GDM1 (cell line): ENCODE data around the gene FASN.
"Not testable (repeated sequence)": the region's sequence is repeated elsewhere in the genome, so short reads cannot be mapped to it uniquely, and the experiment has no call there.

Source experiments
- DNase-seq: peaks from one replicate; lab custom pipeline; 2025; lab: John Stamatoyannopoulos, UW

FASN gene

GRCh38 chr17:82043507-82043906 is 54.5 kb downstream of the FASN start:
- no peak for DNase-seq

DNA sequence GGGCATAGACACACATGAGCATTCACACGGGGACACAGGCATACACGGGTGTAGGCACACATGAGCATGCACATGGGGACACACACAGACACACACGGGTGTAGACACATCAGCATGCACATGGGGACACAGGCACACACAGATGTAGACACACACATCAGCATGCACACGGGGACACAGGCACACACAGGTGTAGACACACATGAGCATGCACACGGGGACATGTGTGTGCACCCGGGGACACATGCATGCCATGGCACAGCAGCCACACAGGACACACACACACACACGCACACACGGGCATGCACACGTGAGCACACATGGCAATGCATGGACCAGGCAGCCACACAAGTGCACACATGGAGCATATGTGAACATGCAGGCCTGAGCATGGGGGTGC is 55.4 kb downstream of the FASN start:
- DNase-seq = no peak

- DNase-seq = no peak
Measured at GRCh38 chr17:82041144-82041814, 56.8 kb downstream of the FASN start.

DNA sequence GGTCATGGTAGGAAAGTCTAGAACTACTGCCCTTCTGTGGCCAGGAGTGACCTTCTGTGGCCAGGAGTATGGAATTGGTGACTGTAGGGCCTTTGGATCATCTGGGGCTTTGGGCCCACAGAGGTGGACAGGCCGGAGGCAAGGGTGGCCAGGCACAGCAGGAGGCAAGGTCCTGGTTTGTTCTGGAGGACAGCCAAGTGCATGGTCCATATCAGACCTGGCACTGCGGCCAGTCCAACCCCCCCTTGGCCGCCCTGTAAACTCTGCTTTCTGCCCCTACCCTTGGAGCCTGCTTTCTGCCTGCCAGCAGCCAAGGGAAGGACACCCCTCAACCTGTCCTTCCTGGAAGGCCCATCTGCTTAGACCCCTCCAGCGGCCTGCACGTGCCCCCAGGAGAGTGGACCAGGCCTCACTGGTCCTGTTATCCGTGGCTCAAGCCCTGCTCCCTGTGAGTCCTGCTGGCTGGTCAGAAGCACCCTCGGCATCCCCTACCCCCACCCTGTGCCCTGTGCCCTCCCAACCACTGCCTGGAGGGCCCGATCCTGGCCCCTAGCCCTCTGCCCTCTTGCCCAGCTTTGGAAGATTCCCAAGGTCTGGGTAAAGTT is 58.2 kb downstream of the FASN start:
- DNase-seq = no peak

- not testable (repeated sequence) for DNase-seq
Measured at GRCh38 chr17:82038796-82039409, 59.1 kb downstream of the FASN start.

- no peak for DNase-seq
Measured at GRCh38 chr17:82037889-82038195, 60.2 kb downstream of the FASN start.

DNA sequence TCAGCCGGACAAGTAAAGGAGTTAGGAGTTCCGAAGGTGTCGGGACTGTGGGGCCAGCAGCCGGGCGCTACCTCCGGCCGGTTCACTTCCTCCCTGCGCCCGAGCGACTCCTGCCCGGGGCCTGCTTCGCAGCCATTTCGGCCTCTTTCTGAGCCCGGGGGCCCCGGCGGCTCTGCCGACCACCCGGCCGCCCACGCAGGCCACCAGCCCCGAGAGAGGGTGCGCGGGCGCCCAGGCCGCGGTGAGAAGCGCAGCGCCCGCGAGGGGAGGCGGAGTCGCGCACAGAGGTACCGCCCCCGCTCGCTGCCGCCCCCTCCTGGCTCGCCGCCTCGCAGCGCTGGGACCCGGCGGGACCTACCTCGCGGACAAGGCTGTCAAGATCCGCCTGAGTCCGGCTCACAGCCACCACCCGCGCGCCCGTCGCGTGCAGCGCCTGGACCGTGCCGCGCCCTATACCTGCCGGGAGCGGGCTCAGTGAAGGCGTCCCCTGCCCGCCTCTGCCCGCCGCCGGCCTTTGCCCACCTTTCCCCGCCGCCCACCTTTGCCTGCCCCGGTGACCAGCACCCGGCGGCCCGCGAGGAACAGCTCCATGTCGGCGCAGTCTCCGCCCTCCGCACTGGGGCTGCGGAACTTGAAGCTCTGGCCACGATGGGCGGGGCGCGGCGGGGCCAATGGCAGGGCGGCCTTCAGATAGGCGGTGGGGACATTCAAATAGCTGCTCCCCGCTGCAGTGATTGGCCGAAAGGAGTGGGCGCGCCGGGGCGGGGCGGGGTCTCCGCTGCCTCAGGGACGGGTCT is 60.7 kb downstream of the FASN start, which contains the start of gene DCXR:
DCXR (minus strand) TSS at position 606 of the 797 bp plus-strand sequence; CDS start at position 591, 15 bp downstream.
- peak; percentile 92 for DNase-seq

- no peak for DNase-seq
Measured at GRCh38 chr17:82036634-82037091, 61.4 kb downstream of the FASN start.

DNA sequence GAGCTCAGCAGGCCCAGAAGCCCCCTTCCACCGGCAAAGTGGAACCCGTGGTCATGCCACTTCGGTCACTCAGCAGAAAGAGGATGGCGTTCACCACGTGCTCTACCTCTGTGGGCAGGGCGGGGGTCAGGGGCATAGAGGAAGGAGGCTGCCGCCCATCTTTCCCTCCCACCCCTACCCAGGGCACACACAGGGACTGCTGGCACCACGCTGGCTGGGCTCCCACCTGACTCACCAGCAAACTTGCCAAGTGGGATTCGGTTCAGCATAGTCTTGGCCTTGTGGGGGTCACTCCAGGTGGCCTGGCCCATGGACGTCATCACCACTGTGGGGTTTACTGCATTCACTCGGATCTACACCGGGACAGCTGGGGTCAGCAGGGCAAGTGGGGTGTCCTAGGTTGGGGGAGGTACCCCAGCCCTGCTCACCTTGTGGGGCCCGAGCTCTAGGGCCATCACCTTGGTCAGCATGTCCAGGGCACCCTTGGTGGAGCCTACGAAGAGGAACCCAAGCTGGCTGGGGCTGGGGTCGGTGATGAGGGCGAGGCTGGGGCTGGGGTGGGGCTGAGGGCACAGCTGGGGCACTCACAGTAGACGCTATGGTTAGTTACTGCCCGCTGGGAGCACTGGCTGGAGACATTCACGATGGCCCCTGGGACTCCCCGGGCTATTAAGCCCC is 61.9 kb downstream of the FASN start:
- no peak for DNase-seq

GRCh38 chr17:82035488-82035887 is 62.5 kb downstream of the FASN start:
- DNase-seq = no peak

GRCh38 chr17:82034371-82035011 is 63.5 kb downstream of the FASN start:
- DNase-seq = no peak

GRCh38 chr17:82033359-82034085 is 64.5 kb downstream of the FASN start:
- DNase-seq = no peak

GRCh38 chr17:82031885-82032627 is 66.0 kb downstream of the FASN start:
- peak; percentile 8 for DNase-seq

- peak; percentile 9 for DNase-seq
Measured at GRCh38 chr17:82031303-82031884, 66.6 kb downstream of the FASN start, which contains the start of gene RAC3. RAC3 (plus strand) TSS chr17:82031678; CDS start chr17:82031762, 84 bp downstream.

DNA sequence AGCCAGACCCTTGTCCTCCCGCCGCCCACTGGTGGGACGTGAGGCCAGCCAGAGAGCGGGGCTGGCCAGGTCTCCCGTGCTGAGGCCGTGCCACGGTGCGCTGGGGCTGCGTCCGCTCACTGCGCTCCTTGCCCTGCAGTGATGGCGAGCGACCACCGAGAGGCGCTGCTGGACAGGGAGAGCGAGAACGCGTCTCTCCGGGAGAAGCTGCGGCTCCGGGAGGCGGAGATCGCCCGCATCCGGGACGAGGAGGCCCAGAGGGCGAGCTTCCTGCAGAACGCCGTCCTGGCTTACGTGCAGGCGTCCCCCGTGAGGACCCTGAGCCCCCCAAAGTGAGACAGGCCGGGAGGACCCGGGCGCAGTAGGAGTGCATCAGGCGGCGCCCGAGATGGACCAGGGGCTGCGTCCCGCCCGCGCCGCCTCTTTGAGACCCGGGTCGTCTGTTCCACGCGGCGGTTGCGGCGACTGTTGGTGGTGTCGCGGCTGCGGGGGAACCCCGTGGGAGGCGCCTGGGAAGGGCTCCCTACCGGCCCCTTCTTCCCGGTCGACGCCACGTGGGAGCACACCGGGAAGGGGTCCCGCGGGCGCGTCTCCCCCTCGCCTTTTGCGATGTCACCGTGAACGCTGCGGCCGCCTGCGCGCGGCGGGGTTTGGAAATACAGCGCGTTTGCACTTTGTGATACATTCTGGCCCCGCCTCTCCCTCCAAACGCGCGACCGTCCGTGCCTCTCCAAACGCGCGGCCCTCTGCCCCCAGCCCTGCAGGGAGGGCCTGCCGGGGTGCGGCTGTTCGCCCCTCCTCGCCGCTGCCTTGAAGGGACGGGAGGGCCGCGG is 67.3 kb downstream of the FASN start:
- peak; percentile 82 for DNase-seq

DNA sequence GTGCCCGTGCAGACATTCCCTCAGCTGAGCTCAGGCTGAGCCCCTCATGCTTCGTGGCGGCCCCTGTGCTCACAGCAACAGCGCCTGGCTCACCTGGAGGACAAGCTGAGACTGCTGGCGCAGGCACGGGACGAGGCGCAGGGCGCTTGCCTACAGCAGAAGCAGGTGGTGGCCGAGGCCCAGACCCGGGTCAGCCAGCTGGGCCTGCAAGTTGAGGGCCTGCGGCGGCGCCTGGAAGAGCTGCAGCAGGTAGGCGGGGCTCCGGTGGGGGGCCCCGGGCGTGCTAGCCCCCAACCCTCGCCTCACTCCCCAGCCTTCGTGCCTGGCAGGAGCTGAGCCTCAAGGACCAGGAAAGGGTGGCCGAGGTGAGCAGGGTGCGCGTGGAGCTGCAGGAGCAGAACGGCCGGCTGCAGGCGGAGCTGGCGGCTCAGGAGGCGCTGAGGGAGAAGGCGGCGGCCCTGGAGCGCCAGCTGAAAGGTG is 68.0 kb downstream of the FASN start:
- no peak for DNase-seq

DNA sequence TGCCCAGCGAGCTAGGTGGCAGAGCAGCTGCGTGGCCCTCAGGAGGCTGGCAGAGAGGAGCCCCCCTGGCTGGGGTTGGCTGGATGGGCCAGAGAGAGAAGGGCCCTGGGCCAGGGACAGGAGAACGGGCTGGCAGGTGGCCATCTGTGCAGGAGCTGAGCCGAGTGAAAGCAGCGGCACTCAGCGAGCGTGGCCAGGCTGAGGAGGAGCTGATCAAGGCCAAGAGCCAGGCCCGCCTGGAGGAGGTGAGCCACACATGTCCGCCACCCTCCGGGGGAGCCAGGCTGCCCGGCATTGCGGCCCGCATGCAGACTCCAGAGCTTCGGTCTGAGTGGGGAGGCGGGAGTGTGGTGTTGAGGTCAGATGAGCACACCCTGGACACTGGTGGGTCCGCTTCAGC is 68.6 kb downstream of the FASN start:
- DNase-seq = no peak

DNA sequence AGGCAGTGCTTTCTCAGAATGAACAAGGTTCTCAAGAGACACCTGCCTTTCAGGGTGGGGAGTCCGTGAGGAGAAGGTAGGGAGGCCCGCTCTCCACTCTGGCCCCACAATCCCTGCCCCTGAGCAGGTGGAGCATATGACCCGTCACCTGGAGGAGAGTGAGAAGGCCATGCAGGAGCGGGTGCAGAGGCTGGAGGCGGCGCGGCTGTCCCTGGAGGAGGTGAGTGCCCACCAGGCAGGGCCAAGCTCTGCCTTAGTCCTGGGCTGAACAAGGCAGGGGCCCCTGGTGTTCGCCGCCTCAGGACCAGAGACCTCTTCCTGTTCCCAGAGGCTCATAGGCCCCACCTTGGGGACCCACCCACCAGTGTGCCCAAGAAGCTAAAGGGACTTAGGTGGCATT is 69.1 kb downstream of the FASN start:
- DNase-seq = no peak
